A549 (cell line): Measurements from ENCODE around the gene FAM3A. TPM values are rescaled to one million over a fixed set of nuclear protein-coding genes. Genes with fewer than 3 reads are reported as not detected.
A peak's percentile ranks its signal among the peaks of the same experiment; 100 is the strongest.

ENCODE experiments used
- ATAC-seq, 2 experiments: fragments of 200-7000 bp in 1 of 2; fragments of >200 bp in 1 of 2; cut with Nextera tagmentation in 1 of 2; cut with Tn5 transposase in 1 of 2; 3 replicates each; pipeline versions ENCODE4 v1.8.0 to v1.9.1; 2018 to 2020; ENCODE audit warnings: mild to moderate bottlenecking in 1 of 2, moderate library complexity in 1 of 2
- CTCF ChIA-PET: fragments of 300-600 bp; sonication (Branson Sonifier 250); formaldehyde crosslinking; extraction: SDS; loops from one replicate; lab custom pipeline; 2021; ENCODE audit warnings: antibody characterized with exemption, inconsistent platforms; lab: Yijun Ruan, JAX
- POLR2A ChIA-PET: fragments of 350-600 bp; formaldehyde crosslinking; extraction: SDS; loops from one replicate; lab custom pipeline; 2021; ENCODE audit warnings: antibody characterized with exemption, inconsistent platforms; lab: Yijun Ruan, JAX
- DNase-seq, 2 experiments: peaks; one replicate each; pipeline versions ENCODE4 v3.0.0 to v3.0.0-alpha.2; 2011 to 2016; ENCODE audit warnings: low read depth in 1 of 2, low spot score in 1 of 2
- FAIRE-seq: peaks from 2 replicates; lab custom pipeline; 2011; peaks lifted over from hg19 to GRCh38; lab: Jason Lieb, UNC
- H3K27ac ChIP-seq, 2 experiments: fragments of >200 bp; sonication (Bioruptor Twin); formaldehyde crosslinking; 3 replicates each; pipeline ENCODE4 v1.5.1; 2016 to 2017
- H3K4me1 ChIP-seq: fragments of >200 bp; sonication (Bioruptor Twin); formaldehyde crosslinking; 3 replicates; pipeline ENCODE4 v1.6.1; 2016
- H3K4me2 ChIP-seq: fragments of >200 bp; sonication (Bioruptor Twin); formaldehyde crosslinking; 3 replicates; pipeline ENCODE4 v1.6.1; 2016
- H3K4me3 ChIP-seq: fragments of >200 bp; sonication (Bioruptor Twin); formaldehyde crosslinking; 3 replicates; pipeline ENCODE4 v1.5.1; 2016
- H3K9me3 ChIP-seq: fragments of >200 bp; sonication (Bioruptor Twin); formaldehyde crosslinking; 3 replicates; pipeline ENCODE4 v1.6.1; 2016
- CHD4 ChIP-seq: fragments of 200-600 bp; sonication (generic); IDR thresholded peaks from 2 replicates; pipeline ENCODE4 v1.6.1; 2016; ENCODE audit warnings: antibody characterized with exemption, mild to moderate bottlenecking, borderline replicate concordance
- FOSB ChIP-seq: fragments of 250-450 bp; sonication (Bioruptor Pico); IDR thresholded peaks from 2 replicates; pipeline ENCODE4 v1.5.0; 2020; ENCODE audit warnings: mild to moderate bottlenecking, moderate library complexity
- HMGXB4 ChIP-seq: fragments of 250-450 bp; sonication (Bioruptor Pico); IDR thresholded peaks from 2 replicates; pipeline ENCODE4 v1.5.0; 2021; ENCODE audit warnings: mild to moderate bottlenecking, moderate library complexity, borderline replicate concordance
- KDM1A ChIP-seq: fragments of 200-600 bp; sonication (generic); IDR thresholded peaks from 2 replicates; pipeline ENCODE4 v1.6.1; 2016; ENCODE audit warnings: low read depth, mild to moderate bottlenecking
- MAX ChIP-seq: IDR thresholded peaks from 2 replicates; pipeline ENCODE4 v1.6.1; 2012
- REST ChIP-seq: fragments of 200-600 bp; sonication (generic); IDR thresholded peaks from 2 replicates; pipeline ENCODE4 v1.6.1; 2016; ENCODE audit warnings: antibody characterized with exemption, mild to moderate bottlenecking, moderate library complexity
- SREBF2 ChIP-seq: fragments of 450-650 bp; IDR thresholded peaks from 2 replicates; pipeline ENCODE4 v1.6.1; 2014; ENCODE audit warnings: mild to moderate bottlenecking, moderate library complexity
- TP53 ChIP-seq: fragments of 250-450 bp; sonication (Bioruptor Pico); IDR thresholded peaks from 2 replicates; pipeline ENCODE4 v1.5.0; 2021; ENCODE audit warnings: mild to moderate bottlenecking, moderate library complexity
- WGBS: methylation state at CpG from one replicate; pipeline ENCODE4 v1.1.6; 2017; ENCODE audit errors: missing lambda C conversion rate; 5-methylcytosine and 5-hydroxymethylcytosine counted together
- polyA plus RNA-seq, 4 experiments: library from polyadenylated mRNA; depleted of rRNA in 3 of 4; stranded (reverse); fragments of >200 nt; fragmentation: RNase III in 1 of 4; extraction: RNeasy Plus Mini Kit Qiagen cat#74134 plus additional on column Dnase treatment in 1 of 4; gene quantifications; 2 replicates in 3 of 4; 3 replicates in 1 of 4; pipeline ENCODE4 v1.2.3, GENCODE V29; 2011 to 2017
- TF ChIP-seq, protein P1 (sequence below): fragments of 450-650 bp; IDR thresholded peaks from 2 replicates; pipeline ENCODE4 v1.6.1; 2014; ENCODE audit warnings: antibody characterized with exemption
- TF ChIP-seq, protein P2 (sequence below): fragments of >200 bp; sonication (Bioruptor Twin); formaldehyde crosslinking; IDR thresholded peaks from 3 replicates; pipeline ENCODE4 v1.5.1; 2016
- TF ChIP-seq, protein P3 (sequence below): fragments of >200 bp; sonication (Bioruptor Twin); formaldehyde crosslinking; IDR thresholded peaks from 3 replicates; pipeline ENCODE4 v1.6.1; 2016

FAM3A gene
- polyA plus RNA-seq, 2 of the 4 experiments (the other 2 are of a cell fraction) = 21.7 to 36.7 TPM

- TF ChIP-seq REST = no peak
- TF ChIP-seq MAX = no peak
- TF ChIP-seq, protein P1, sequence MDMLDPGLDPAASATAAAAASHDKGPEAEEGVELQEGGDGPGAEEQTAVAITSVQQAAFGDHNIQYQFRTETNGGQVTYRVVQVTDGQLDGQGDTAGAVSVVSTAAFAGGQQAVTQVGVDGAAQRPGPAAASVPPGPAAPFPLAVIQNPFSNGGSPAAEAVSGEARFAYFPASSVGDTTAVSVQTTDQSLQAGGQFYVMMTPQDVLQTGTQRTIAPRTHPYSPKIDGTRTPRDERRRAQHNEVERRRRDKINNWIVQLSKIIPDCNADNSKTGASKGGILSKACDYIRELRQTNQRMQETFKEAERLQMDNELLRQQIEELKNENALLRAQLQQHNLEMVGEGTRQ = no peak
- TF ChIP-seq SREBF2 = no peak
- TF ChIP-seq, all 56 proteins: peak for 0
Observed at GRCh38 chrX:154517101-154517781, 1.2 kb upstream of the FAM3A start (continued).

- FAIRE-seq (no peak), ATAC-seq (peak; percentile 14), DNase-seq (no peak)
- ChIA-PET POLR2A (interaction anchor here (0.6 to 1.3 kb wide), 6 partner anchors 9 to 143 kb away, joined by 3 to 6 read pairs (median 4); partner anchors contain the start of gene SLC10A3), CTCF (interaction anchor here (1.7 to 2.4 kb wide), 2 partner anchors 10 to 143 kb away, joined by 3 to 8 read pairs; no protein-coding TSS in a partner anchor)
- Histone ChIP-seq H3K4me1 (peaks cover 10% of the 10 kb centered on the region; the same call in 2 of the 3 replicates), H3K9me3 (no peaks in the 10 kb centered on the region), H3K27ac (peak overlapping the region; percentile 70 to 86), H3K4me3 (peak overlapping the region; percentile 41), H3K4me2 (peak overlapping the region; percentile 79)
- WGBS = 49% methylated on average over 19 of the region's 19 CpGs
- TF ChIP-seq HMGXB4 (no peak), CHD4 (no peak), TP53 (CRISPR knock-in tag) (no peak)
- TF ChIP-seq, protein P2, sequence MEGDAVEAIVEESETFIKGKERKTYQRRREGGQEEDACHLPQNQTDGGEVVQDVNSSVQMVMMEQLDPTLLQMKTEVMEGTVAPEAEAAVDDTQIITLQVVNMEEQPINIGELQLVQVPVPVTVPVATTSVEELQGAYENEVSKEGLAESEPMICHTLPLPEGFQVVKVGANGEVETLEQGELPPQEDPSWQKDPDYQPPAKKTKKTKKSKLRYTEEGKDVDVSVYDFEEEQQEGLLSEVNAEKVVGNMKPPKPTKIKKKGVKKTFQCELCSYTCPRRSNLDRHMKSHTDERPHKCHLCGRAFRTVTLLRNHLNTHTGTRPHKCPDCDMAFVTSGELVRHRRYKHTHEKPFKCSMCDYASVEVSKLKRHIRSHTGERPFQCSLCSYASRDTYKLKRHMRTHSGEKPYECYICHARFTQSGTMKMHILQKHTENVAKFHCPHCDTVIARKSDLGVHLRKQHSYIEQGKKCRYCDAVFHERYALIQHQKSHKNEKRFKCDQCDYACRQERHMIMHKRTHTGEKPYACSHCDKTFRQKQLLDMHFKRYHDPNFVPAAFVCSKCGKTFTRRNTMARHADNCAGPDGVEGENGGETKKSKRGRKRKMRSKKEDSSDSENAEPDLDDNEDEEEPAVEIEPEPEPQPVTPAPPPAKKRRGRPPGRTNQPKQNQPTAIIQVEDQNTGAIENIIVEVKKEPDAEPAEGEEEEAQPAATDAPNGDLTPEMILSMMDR = no peak
Observed at GRCh38 chrX:154516656-154517100, 646 bp upstream of the FAM3A start.

GRCh38 chrX:154515090-154515965 is 704 bp downstream of the FAM3A start:
- Histone ChIP-seq H3K9me3 (no peaks in the 10 kb centered on the region), H3K4me3 (peak overlapping the region; percentile 69), H3K4me2 (peak overlapping the region; percentile 75), H3K4me1 (peaks cover 10% of the 10 kb centered on the region; the same call in 2 of the 3 replicates), H3K27ac (peak overlapping the region; percentile 86 to 91)
- 39% methylated on average over 19 of the region's 34 CpGs for WGBS
- TF ChIP-seq FOSB (CRISPR knock-in tag) = no peak
- TF ChIP-seq KDM1A = no peak
- TF ChIP-seq, protein P3, sequence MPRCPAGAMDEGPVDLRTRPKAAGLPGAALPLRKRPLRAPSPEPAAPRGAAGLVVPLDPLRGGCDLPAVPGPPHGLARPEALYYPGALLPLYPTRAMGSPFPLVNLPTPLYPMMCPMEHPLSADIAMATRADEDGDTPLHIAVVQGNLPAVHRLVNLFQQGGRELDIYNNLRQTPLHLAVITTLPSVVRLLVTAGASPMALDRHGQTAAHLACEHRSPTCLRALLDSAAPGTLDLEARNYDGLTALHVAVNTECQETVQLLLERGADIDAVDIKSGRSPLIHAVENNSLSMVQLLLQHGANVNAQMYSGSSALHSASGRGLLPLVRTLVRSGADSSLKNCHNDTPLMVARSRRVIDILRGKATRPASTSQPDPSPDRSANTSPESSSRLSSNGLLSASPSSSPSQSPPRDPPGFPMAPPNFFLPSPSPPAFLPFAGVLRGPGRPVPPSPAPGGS = 0 out of 3 replicates have a peak, but pooled peaks have one; percentile 3
- POLR2A ChIA-PET = interaction anchor here (0.9 to 1.3 kb wide), 4 partner anchors 16 to 142 kb away, joined by 3 to 6 read pairs (median 4); partner anchors contain the start of gene SLC10A3
- FAIRE-seq (no peak), ATAC-seq (peak; percentile 5 to 9; a peak in 5 of 6 replicates), DNase-seq (no peak)
- CTCF ChIA-PET = interaction anchor here (0.6 to 1.6 kb wide), 3 partner anchors 12 to 14 kb away, joined by 3 to 5 read pairs (median 3); no protein-coding TSS in a partner anchor
